RWPE2 (cell line): Measurements from ENCODE around the gene SCO1.
A peak's percentile ranks its signal among the peaks of the same experiment; 100 is the strongest.
"Not testable (repeated sequence)": the region's sequence is repeated elsewhere in the genome, so short reads cannot be mapped to it uniquely, and the experiment has no call there.

ENCODE experiments used
- ATAC-seq: fragments of 200-7000 bp; cut with Tn5 transposase; 3 replicates; pipeline ENCODE4 v1.9.1; 2021; ENCODE audit warnings: low read depth
- DNase-seq: peaks from one replicate; pipeline ENCODE4 v3.0.0-alpha.2; 2020; ENCODE audit warnings: low spot score
- H3K27ac ChIP-seq: fragments of 450-650 bp; 2 replicates; pipeline ENCODE4 v1.5.1; 2017; ENCODE audit warnings: mild to moderate bottlenecking; ENCODE audit not compliant: poor library complexity, severe bottlenecking
- H3K27me3 ChIP-seq: fragments of 250-450 bp; sonication (Bioruptor Pico); 2 replicates; pipeline ENCODE4 v1.5.1; 2021; ENCODE audit warnings: mild to moderate bottlenecking, moderate library complexity; ENCODE audit not compliant: insufficient read depth, poor library complexity, severe bottlenecking
- H3K36me3 ChIP-seq: fragments of 250-450 bp; sonication (Bioruptor Pico); 2 replicates; pipeline ENCODE4 v1.5.1; 2020; ENCODE audit warnings: low read depth, mild to moderate bottlenecking, moderate library complexity
- H3K4me1 ChIP-seq: fragments of 250-450 bp; sonication (Bioruptor Pico); 2 replicates; pipeline ENCODE4 v1.5.1; 2021; ENCODE audit warnings: mild to moderate bottlenecking, moderate library complexity; ENCODE audit not compliant: insufficient read depth, poor library complexity, severe bottlenecking
- H3K4me3 ChIP-seq: fragments of 250-450 bp; sonication (Bioruptor Pico); 2 replicates; pipeline ENCODE4 v1.5.1; 2021; ENCODE audit warnings: mild to moderate bottlenecking, moderate library complexity; ENCODE audit not compliant: severe bottlenecking
- H3K9me3 ChIP-seq: fragments of 250-450 bp; sonication (Bioruptor Pico); 2 replicates; pipeline ENCODE4 v1.5.1; 2021; ENCODE audit warnings: mild to moderate bottlenecking, moderate library complexity; ENCODE audit not compliant: severe bottlenecking
- CTCF ChIP-seq: fragments of 450-650 bp; IDR thresholded peaks from one replicate; pipeline ENCODE4 v1.5.1; 2017; ENCODE audit warnings: mild to moderate bottlenecking, moderate library complexity; ENCODE audit not compliant: poor library complexity, severe bottlenecking

Gene SCO1

GRCh38 chr17:10737168-10737622, 39.9 kb upstream of the SCO1 start:
- Histone ChIP-seq H3K27ac (no peak overlapping the region), H3K4me1 (no peaks in the 10 kb centered on the region), H3K4me3 (no peak overlapping the region), H3K36me3 (no peaks in the 10 kb centered on the region), H3K27me3 (no peaks in the 10 kb centered on the region), H3K9me3 (no peaks in the 10 kb centered on the region)
- TF ChIP-seq CTCF = peak; percentile 77
- DNase-seq = no peak
- peak; percentile 74 for ATAC-seq

- DNase-seq = no peak
- Histone ChIP-seq H3K4me1 (no peaks in the 10 kb centered on the region), H3K36me3 (no peaks in the 10 kb centered on the region), H3K27ac (no peak overlapping the region), H3K27me3 (no peaks in the 10 kb centered on the region), H3K9me3 (no peaks in the 10 kb centered on the region), H3K4me3 (no peak overlapping the region)
- ATAC-seq = no peak
- TF ChIP-seq CTCF = no peak
Observed at GRCh38 chr17:10735821-10736220, 38.5 kb upstream of the SCO1 start.

GRCh38 chr17:10735251-10735650, 37.9 kb upstream of the SCO1 start:
- Histone ChIP-seq H3K4me3 (no peak overlapping the region), H3K27me3 (no peaks in the 10 kb centered on the region), H3K36me3 (no peaks in the 10 kb centered on the region), H3K27ac (no peak overlapping the region), H3K4me1 (no peaks in the 10 kb centered on the region), H3K9me3 (no peaks in the 10 kb centered on the region)
- no peak for TF ChIP-seq CTCF
- DNase-seq (no peak), ATAC-seq (no peak)

- no peaks in the 10 kb centered on the region for H3K4me1 ChIP-seq
- ATAC-seq (no peak), DNase-seq (no peak)
- no peaks in the 10 kb centered on the region for H3K27me3 ChIP-seq
- no peak for TF ChIP-seq CTCF
- H3K36me3 ChIP-seq = no peaks in the 10 kb centered on the region
- H3K9me3 ChIP-seq = no peaks in the 10 kb centered on the region
- H3K4me3 ChIP-seq = no peak overlapping the region
- H3K27ac ChIP-seq = no peak overlapping the region
Observed at GRCh38 chr17:10733666-10734065, 36.3 kb upstream of the SCO1 start.

GRCh38 chr17:10732121-10732520, 34.8 kb upstream of the SCO1 start:
- H3K27me3 ChIP-seq, DNase-seq, H3K27ac ChIP-seq, H3K9me3 ChIP-seq, H3K36me3 ChIP-seq, H3K4me1 ChIP-seq, H3K4me3 ChIP-seq, ATAC-seq: not testable (repeated sequence)
